ENCODE results near the gene UTRN. TPM values are rescaled to one million over a fixed set of nuclear protein-coding genes. Genes with fewer than 3 reads are reported as not detected.

Gene UTRN
- total RNA-seq, 2 donors from 2014 or later = 150 to 188 TPM

- Histone ChIP-seq H3K27ac (peak overlapping the region; percentile 38 to 56), H3K4me3 (peak overlapping the region; percentile 2 to 14), H3K9me3 (no peaks in the 10 kb centered on the region), H3K4me1 (replicated peaks) (peaks cover 6% of the 10 kb centered on the region), H3K36me3 (no peaks in the 10 kb centered on the region), H3K27me3 (replicated peaks; ENCODE audit: insufficient read depth) (no peaks in the 10 kb centered on the region)
- peak; percentile 92 for DNase-seq (ENCODE audit: low spot score)
- peak; percentile 86 for TF ChIP-seq POLR2AphosphoS5 (IDR thresholded peaks at IDR 0.05)
- no peak for TF ChIP-seq POLR2A (IDR thresholded peaks at IDR 0.05)
- no peak for TF ChIP-seq CTCF (IDR thresholded peaks at IDR 0.05)
- WGBS = 32% methylated on average over 10 of the region's 10 CpGs
- intact Hi-C loops (cut with DNase I) = no loop called here
Measured at GRCh38 chr6:144330017-144330987, 45.2 kb downstream of the UTRN start.

GRCh38 chr6:144331491-144331969 is 46.4 kb downstream of the UTRN start:
- WGBS = 41% methylated on average over 8 of the region's 8 CpGs
- intact Hi-C loops (cut with DNase I) = no loop called here
- no peak for TF ChIP-seq CTCF (IDR thresholded peaks at IDR 0.05)
- TF ChIP-seq POLR2A (IDR thresholded peaks at IDR 0.05) = no peak
- peak; percentile 17 for TF ChIP-seq POLR2AphosphoS5 (IDR thresholded peaks at IDR 0.05)
- Histone ChIP-seq H3K36me3 (no peaks in the 10 kb centered on the region), H3K4me3 (peak overlapping the region; percentile 2 to 14), H3K27ac (peak overlapping the region; percentile 38 to 56), H3K4me1 (replicated peaks) (peaks cover 6% of the 10 kb centered on the region), H3K9me3 (no peaks in the 10 kb centered on the region), H3K27me3 (replicated peaks; ENCODE audit: insufficient read depth) (no peaks in the 10 kb centered on the region)
- DNase-seq (ENCODE audit: low spot score) = no peak

- H3K9me3 ChIP-seq = no peaks in the 10 kb centered on the region
- H3K27me3 ChIP-seq (replicated peaks; ENCODE audit: insufficient read depth) = no peaks in the 10 kb centered on the region
- DNase-seq (ENCODE audit: low spot score) = no peak
- no peak overlapping the region for H3K27ac ChIP-seq
- TF ChIP-seq CTCF (IDR thresholded peaks at IDR 0.05) (no peak), POLR2A (IDR thresholded peaks at IDR 0.05) (no peak), POLR2AphosphoS5 (IDR thresholded peaks at IDR 0.05) (no peak)
- H3K4me1 ChIP-seq (replicated peaks) = peaks cover 6% of the 10 kb centered on the region
- 86% methylated on average over 3 of the region's 3 CpGs for WGBS
- intact Hi-C loops (cut with DNase I) = no loop called here
- H3K36me3 ChIP-seq = no peaks in the 10 kb centered on the region
- no peak overlapping the region for H3K4me3 ChIP-seq
Measured at GRCh38 chr6:144332177-144332576, 47.0 kb downstream of the UTRN start.

GRCh38 chr6:144334150-144334708 is 49.1 kb downstream of the UTRN start:
- WGBS = 69% methylated on average over 12 of the region's 12 CpGs
- H3K4me1 ChIP-seq (replicated peaks) = peaks cover 6% of the 10 kb centered on the region

More at GRCh38 chr6:144334150-144334708, 49.1 kb downstream of the UTRN start:
- Histone ChIP-seq H3K4me3 (no peak overlapping the region), H3K9me3 (no peaks in the 10 kb centered on the region), H3K36me3 (no peaks in the 10 kb centered on the region), H3K27ac (no peak overlapping the region), H3K27me3 (replicated peaks; ENCODE audit: insufficient read depth) (no peaks in the 10 kb centered on the region)
- TF ChIP-seq POLR2AphosphoS5 (IDR thresholded peaks at IDR 0.05) = no peak
- TF ChIP-seq POLR2A (IDR thresholded peaks at IDR 0.05) = no peak
- TF ChIP-seq CTCF (IDR thresholded peaks at IDR 0.05) = no peak
- DNase-seq (ENCODE audit: low spot score) = no peak
- intact Hi-C loops (cut with DNase I) = no loop called here

Other genes with a start within 250 kb of the UTRN start
- gene SF3B5, start 189.8 kb upstream of the UTRN start, total RNA-seq = 100 to 1,000 TPM; 198 to 212 TPM
- 1 to 10 TPM; 1.4 to 8.0 TPM for gene STX11, start 134.8 kb upstream of the UTRN start, total RNA-seq